Globus pallidus (tissue), 1 donor: ENCODE results near the gene RAPGEF1.
"Not testable (repeated sequence)": the region's sequence is repeated elsewhere in the genome, so short reads cannot be mapped to it uniquely, and the experiment has no call there.

Experiments
- DNase-seq: peaks from one replicate; pipeline ENCODE4 v3.0.0-alpha.2; 2015; ENCODE audit warnings: low spot score

The RAPGEF1 gene

GRCh38 chr9:131731237-131731636, 8.6 kb downstream of the RAPGEF1 start:
- DNase-seq = no peak

- DNase-seq = no peak
Measured at GRCh38 chr9:131728961-131729360, 10.9 kb downstream of the RAPGEF1 start.

GRCh38 chr9:131728546-131728910, 11.3 kb downstream of the RAPGEF1 start:
- no peak for DNase-seq

DNA sequence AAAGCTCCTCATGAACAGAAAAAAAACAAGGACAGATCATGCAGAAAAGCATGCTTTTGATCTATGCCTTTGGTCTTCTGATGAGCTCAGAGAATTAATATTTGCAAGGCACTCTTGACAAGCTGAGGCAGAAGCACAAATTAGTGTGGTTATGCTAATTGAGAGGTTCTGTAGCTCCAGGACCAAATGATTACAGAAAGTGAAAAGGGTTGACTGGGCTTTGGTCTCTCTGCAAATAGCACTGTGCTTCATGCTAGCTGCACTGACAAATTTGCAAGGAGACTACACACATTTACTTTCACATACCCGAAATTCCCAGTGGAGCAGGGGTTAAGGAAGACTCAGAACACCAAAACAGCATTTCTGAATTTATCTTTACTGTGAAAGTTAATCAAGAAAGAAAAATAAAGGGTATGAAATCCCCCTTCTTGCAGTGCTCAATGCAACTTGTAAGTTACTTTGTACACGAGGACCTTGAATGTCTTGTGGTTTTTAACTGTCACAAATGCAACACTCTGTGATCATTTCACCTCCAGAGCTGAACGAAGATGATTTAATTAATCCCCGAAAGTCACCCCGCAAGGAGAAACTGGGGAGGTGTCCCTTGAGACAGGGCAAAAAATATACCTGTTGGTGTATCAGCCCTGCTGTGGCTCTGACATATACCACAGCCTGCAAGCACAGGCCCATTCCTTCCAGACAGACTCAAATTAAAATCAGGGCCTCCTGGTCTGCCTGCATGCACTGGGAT, 11.9 kb downstream of the RAPGEF1 start:
- no peak for DNase-seq

- no peak for DNase-seq
Measured at GRCh38 chr9:131727184-131727759, 12.6 kb downstream of the RAPGEF1 start.

- no peak for DNase-seq
Measured at GRCh38 chr9:131724683-131725082, 15.2 kb downstream of the RAPGEF1 start.

DNA sequence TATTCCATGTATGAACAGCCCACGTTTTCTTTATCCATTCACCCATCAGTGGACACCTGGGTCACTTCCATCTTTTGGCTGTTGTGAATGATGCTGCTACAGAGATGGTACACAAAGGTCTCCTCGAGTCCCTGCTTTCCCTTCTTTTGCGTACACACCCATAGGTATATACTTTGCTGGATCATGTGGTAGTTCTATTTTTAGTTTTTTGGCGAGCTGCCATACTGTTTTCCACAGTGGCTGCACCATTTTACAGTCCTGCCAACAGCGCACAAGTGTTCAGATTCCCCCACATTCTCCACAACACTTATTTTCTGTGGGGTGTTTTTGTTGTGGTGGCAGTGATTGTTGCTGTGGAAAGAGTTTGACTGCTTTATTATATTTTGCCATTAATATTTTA, 16.2 kb downstream of the RAPGEF1 start:
- DNase-seq = no peak

DNA sequence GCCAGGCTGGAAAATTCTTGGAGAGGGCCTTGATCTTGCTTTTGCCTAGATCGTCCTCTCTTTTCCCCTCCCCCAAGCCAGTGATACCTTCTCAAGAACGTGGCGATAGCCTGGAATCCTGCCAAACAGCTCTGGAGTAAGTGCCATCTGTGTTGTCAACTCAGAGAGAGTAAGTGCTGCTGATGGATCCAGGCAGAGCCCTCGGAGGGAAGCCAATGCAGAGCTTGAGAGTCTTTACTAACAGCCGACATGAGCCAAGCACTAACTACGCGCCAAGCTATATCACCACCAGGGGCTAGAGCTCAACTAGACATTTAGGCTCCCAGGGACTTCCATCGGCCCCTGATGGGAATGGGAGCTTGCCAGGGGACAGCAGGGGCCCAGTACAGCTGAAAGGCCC, 17.6 kb downstream of the RAPGEF1 start:
- no peak for DNase-seq

- no peak for DNase-seq
Measured at GRCh38 chr9:131721076-131721475, 18.8 kb downstream of the RAPGEF1 start.

- no peak for DNase-seq
Measured at GRCh38 chr9:131720330-131720729, 19.5 kb downstream of the RAPGEF1 start.

- DNase-seq = peak; percentile 49
Measured at GRCh38 chr9:131719262-131719908, 20.5 kb downstream of the RAPGEF1 start.

DNA sequence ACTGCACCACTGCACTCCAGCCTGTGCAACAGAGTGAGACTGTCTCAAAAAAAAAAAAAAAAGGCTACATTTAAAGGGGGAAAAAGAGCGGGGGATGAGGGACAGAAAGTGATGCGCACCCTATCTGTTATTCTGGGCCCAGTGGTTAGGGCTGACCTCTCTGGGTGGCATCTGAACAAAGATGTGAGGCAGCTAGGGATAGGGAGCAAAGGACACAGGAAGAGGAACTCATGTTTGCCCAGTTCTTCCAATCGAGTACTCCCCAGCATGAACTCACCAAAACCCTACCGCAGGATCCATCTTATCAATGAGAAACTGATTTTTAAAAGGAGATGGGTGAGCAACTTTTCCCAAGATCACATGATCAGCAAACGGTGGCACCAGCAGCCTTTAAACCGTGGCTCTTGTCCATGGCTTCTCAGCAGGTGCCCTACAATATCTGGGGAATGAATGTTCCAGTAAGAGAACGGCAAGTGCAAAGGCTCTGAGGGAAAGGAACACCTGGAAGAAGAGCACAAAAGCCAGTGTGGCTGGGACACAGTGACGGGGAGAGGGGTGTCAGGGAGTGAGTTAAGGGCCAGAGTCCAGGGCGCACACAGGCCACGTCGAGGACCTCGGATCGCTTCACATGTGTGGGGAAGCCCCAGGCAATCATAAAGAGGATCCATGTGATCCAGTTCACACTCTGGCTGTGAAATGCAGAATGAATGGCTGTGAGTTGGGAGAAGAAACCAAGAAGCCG, 22.0 kb downstream of the RAPGEF1 start:
- no peak for DNase-seq

DNA sequence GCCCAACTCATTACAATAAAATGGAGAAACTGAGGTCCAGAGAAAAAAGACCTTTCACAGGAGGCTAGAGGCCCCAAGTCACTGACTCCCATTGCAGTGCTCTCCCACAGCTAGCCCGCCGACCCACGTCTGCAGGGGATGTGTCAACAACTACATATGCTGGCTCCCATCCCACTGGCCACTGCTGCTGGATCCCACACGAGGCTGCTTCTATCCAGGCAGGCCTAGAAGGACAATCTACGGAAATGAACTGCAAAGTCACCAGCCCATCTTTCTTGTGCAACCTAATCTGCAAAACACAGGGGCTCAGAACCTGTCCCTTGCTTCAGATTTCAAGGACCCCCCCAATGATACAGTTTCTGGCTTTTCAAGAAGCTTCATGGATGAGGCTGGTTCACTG, 24.0 kb downstream of the RAPGEF1 start:
- DNase-seq = no peak

- DNase-seq = no peak
Measured at GRCh38 chr9:131714821-131715220, 25.1 kb downstream of the RAPGEF1 start.

- DNase-seq = no peak
Measured at GRCh38 chr9:131714161-131714646, 25.7 kb downstream of the RAPGEF1 start.

- no peak for DNase-seq
Measured at GRCh38 chr9:131713016-131713415, 26.9 kb downstream of the RAPGEF1 start.

DNA sequence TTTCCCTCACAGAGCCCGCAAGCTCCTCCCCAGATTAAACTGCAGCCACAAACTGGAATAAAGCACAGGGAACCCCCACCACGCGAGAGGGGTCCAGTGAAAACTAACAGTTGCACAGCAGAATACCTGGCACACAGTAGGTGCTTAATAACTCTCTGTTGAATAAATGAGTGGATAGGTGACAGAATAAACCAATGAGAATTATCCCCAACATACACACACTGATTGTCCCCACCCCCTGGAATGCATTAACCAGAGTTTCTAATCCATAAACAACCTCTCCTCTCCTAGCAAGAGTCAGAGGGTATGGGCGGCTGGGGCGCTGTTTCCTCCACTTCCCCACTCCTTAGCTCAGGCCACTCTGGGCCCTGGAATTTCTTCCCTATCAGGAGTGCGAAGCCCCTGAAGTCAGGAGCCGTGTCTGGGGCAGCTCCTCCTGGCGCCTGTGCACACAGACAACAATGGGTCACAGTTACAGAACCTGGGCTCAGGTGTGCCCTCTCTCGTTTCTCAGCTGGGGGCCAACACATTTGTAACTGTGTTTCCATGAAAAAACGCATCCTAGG, 27.6 kb downstream of the RAPGEF1 start:
- no peak for DNase-seq

- DNase-seq = no peak
Measured at GRCh38 chr9:131709771-131710431, 30.0 kb downstream of the RAPGEF1 start.

DNA sequence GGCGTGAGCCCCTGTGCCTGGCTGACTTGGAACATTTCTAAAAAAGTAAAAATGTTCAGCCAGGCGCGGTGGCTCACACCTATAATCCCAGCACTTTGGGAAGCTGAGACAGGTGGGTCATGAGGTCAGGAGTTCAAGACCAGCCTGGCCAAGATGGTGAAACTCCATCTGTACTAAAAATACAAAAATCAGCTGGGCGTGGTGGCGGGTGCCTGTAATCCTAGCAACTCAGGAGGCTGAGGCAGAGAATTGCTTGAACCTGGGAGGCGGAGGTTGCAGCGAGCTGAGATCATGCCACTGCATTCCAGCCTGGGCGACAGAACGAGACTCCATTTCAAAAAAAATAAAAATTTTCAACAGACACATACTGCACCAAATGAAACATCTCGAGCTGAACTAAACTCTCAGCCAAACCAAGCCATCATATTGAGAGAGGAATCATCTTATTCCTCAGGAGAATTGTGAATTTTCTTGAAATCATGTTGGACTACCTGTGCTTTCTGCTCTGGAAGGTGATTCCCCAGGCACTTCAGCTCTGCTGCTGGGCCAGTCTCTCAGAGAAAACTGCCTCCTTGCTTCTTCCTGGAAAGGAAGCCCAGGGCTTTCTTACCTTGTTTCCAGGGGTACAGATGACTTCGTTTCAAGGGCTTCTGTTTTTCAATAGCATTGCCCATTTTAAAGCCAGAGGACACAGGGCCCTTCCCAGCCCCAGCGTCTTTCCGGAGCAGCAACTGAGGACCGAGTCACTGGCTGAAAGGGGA, 30.7 kb downstream of the RAPGEF1 start:
- DNase-seq = not testable (repeated sequence)

DNA sequence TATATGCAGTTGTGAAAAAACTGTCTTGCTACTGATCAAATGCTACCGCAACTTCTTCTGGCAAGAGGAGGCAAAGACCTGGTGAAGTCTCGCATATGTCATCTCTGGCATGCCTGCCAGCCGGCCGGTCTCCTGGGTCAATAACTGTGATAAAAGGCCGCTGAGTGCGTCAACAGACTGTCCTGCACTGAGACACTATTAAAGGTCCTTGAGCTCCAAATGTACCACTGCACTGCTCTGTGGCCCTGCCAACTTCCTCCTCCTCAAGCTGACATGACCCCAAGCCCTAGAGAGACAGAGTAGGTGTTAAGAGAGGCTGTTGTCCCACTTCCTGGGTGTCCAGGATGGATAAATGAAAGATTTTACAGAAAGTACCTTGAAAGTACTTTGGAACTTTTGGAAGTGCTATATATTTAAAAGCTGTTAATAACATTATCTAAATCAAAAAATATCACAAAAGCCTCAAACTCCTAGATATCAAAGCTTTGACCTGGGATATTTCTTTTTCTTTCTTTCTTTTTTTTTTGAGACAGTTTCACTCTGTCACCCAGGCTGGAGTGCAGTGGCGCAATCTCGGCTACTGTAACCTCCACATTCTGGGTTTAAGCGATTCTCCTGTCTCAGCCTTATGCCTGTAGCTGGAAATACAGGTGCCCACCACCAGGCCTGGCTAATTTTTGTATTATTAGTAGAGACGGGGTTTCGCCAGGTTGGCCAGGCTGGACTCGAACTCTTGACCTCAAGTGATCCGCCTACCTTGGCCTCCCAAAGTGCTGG, 31.5 kb downstream of the RAPGEF1 start:
- no peak for DNase-seq
